ENCODE data around the gene REC8. TPM values are rescaled to one million over a fixed set of nuclear protein-coding genes. Genes with fewer than 3 reads are reported as not detected.

REC8 gene
- total and polyA plus RNA-seq, 2 experiments from 2014 or later, result 44.8 to 170 TPM

DNA sequence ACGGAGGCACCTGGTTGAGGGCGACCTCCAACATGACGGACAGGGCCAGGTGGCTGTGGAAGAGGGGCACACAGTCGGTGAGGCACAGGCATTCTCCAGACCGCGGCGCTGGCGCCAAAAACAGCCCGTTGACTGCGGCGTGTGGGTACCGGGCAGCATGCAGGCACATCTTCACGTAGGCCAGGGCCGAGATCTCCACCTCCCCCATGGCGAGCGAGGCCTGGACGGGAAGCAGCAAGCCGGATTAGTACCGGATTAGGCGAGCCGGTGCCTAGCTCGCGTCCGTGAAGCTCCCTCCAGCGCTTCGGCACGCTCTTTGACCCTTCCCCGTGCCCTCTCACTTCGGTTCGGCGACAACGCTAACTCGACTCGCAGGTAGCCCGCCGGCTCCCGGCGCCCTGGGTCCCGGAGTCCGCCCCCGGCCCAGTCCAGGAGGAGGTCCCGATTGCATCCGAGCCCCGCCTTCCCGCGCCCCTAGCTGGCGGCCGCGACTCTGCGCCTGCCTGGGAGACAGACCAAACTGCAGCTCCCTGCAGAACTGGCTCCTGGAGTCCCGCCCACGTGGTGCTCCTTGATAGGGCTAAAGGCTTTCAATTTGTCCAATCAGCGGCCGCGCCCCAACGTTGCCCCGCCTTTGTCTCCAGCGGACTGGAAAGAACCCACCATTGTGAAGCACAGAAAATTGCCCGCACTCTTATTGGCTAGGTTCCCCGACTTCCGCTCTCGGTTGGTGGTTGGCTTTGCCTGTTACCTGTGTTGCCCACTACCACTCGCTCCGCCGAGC, 30.6 kb upstream of the REC8 start, which contains the start of gene EMC9:
Gene EMC9, minus strand, starts transcription at position 495 of the 784 bp plus-strand sequence. Its CDS starts 287 bp downstream, at position 208.
- H4K20me1 ChIP-seq (ENCODE audit: insufficient read depth, poor library complexity, severe bottlenecking), result peaks cover 3% of the 10 kb centered on the region
- peak within 1 kb of the TSS; percentile 75 for H3K27ac ChIP-seq
- H3K4me3 ChIP-seq, result peak within 1 kb of the TSS; percentile 27
- H3K27me3 ChIP-seq, result no peaks in the 10 kb centered on the region
- WGBS (ENCODE audit: low lambda C conversion rate, missing lambda C conversion rate), result 2% methylated on average over 59 of the region's 65 CpGs
- H3K4me1 ChIP-seq (ENCODE audit: insufficient read depth), result peaks cover 16% of the 10 kb centered on the region
- H3K36me3 ChIP-seq (replicated peaks; ENCODE audit: insufficient read depth, low read depth), result no peaks in the 10 kb centered on the region
- peak within 1 kb of the TSS; percentile 44 for H2AFZ ChIP-seq
- no peaks in the 10 kb centered on the region for H3K9me2 ChIP-seq (replicated peaks; ENCODE audit: insufficient read depth)
- TF ChIP-seq EZH2 (IDR thresholded peaks at IDR 0.05; ENCODE audit: borderline replicate concordance) (no peak), EZH2phosphoT487 (IDR thresholded peaks at IDR 0.05; ENCODE audit: low read depth, severe bottlenecking, unreplicated experiment) (no peak)
- TF ChIP-seq, protein P1, sequence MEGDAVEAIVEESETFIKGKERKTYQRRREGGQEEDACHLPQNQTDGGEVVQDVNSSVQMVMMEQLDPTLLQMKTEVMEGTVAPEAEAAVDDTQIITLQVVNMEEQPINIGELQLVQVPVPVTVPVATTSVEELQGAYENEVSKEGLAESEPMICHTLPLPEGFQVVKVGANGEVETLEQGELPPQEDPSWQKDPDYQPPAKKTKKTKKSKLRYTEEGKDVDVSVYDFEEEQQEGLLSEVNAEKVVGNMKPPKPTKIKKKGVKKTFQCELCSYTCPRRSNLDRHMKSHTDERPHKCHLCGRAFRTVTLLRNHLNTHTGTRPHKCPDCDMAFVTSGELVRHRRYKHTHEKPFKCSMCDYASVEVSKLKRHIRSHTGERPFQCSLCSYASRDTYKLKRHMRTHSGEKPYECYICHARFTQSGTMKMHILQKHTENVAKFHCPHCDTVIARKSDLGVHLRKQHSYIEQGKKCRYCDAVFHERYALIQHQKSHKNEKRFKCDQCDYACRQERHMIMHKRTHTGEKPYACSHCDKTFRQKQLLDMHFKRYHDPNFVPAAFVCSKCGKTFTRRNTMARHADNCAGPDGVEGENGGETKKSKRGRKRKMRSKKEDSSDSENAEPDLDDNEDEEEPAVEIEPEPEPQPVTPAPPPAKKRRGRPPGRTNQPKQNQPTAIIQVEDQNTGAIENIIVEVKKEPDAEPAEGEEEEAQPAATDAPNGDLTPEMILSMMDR (IDR thresholded peaks at IDR 0.05; ENCODE audit: poor library complexity), result peak; percentile 28
- peak; percentile 100 for DNase-seq (ENCODE audit: low spot score)
- no peaks in the 10 kb centered on the region for H3K9me3 ChIP-seq (ENCODE audit: low read depth)
- peak within 1 kb of the TSS; percentile 97 for H3K4me2 ChIP-seq
- peaks cover 59% of the 10 kb centered on the region for H3K79me2 ChIP-seq

- Histone ChIP-seq H3K36me3 (replicated peaks; ENCODE audit: insufficient read depth, low read depth) (no peaks in the 10 kb centered on the region), H3K9me3 (ENCODE audit: low read depth) (no peaks in the 10 kb centered on the region), H3K27me3 (no peaks in the 10 kb centered on the region), H3K4me1 (ENCODE audit: insufficient read depth) (peaks cover 14% of the 10 kb centered on the region), H3K4me2 (no peak overlapping the region), H4K20me1 (ENCODE audit: insufficient read depth, poor library complexity, severe bottlenecking) (peaks cover 8% of the 10 kb centered on the region), H2AFZ (no peak overlapping the region), H3K9me2 (replicated peaks; ENCODE audit: insufficient read depth) (no peaks in the 10 kb centered on the region), H3K27ac (no peak overlapping the region), H3K79me2 (peaks cover 49% of the 10 kb centered on the region), H3K4me3 (no peak overlapping the region)
- no peak for DNase-seq (ENCODE audit: low spot score)
- WGBS (ENCODE audit: low lambda C conversion rate, missing lambda C conversion rate), result 100% methylated on average over 2 of the region's 2 CpGs
- TF ChIP-seq, protein P1 (IDR thresholded peaks at IDR 0.05; ENCODE audit: poor library complexity), result no peak
- TF ChIP-seq EZH2 (IDR thresholded peaks at IDR 0.05; ENCODE audit: borderline replicate concordance), result no peak
- no peak for TF ChIP-seq EZH2phosphoT487 (IDR thresholded peaks at IDR 0.05; ENCODE audit: low read depth, severe bottlenecking, unreplicated experiment)
Measured at GRCh38 chr14:24143511-24143910, 28.4 kb upstream of the REC8 start.

DNA sequence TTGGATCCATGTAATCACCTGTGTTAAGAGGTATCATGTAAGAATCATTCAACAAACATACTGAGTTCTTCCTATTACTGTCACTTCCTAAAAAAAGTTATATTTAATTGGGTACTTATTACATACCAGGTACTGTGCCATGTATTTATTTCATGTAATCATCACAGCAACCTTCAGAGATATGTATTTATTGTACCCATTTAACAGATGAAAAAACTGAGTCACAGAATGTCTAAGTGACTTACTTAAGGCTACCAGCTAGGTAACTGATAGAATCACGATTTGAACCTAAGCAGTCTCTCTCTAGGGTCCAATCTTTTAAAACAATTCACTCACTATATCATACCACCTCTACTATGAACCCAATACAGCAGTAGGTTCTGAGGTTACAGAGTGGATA, 27.4 kb upstream of the REC8 start:
- WGBS (ENCODE audit: low lambda C conversion rate, missing lambda C conversion rate), result 78% methylated on average over 1 of the region's 1 CpG
- Histone ChIP-seq H3K4me2 (no peak overlapping the region), H2AFZ (no peak overlapping the region), H4K20me1 (ENCODE audit: insufficient read depth, poor library complexity, severe bottlenecking) (peaks cover 8% of the 10 kb centered on the region), H3K9me3 (ENCODE audit: low read depth) (no peaks in the 10 kb centered on the region), H3K4me3 (no peak overlapping the region), H3K9me2 (replicated peaks; ENCODE audit: insufficient read depth) (no peaks in the 10 kb centered on the region), H3K79me2 (peaks cover 49% of the 10 kb centered on the region), H3K4me1 (ENCODE audit: insufficient read depth) (peaks cover 15% of the 10 kb centered on the region), H3K36me3 (replicated peaks; ENCODE audit: insufficient read depth, low read depth) (no peaks in the 10 kb centered on the region), H3K27me3 (no peaks in the 10 kb centered on the region), H3K27ac (no peak overlapping the region)
- TF ChIP-seq EZH2 (IDR thresholded peaks at IDR 0.05; ENCODE audit: borderline replicate concordance) (no peak), EZH2phosphoT487 (IDR thresholded peaks at IDR 0.05; ENCODE audit: low read depth, severe bottlenecking, unreplicated experiment) (no peak)
- TF ChIP-seq, protein P1 (IDR thresholded peaks at IDR 0.05; ENCODE audit: poor library complexity), result no peak
- DNase-seq (ENCODE audit: low spot score), result no peak

Measured in hepatocyte (in vitro differentiated cells).